B cell (primary cell): ENCODE measurements around the gene SLC25A26. TPM values are rescaled to one million over a fixed set of nuclear protein-coding genes. Genes with fewer than 3 reads are reported as not detected.

ENCODE experiments used
- ATAC-seq: fragments of 200-7000 bp; cut with Tn5 transposase; one replicate; pipeline ENCODE4 v1.10.0; 2021; ENCODE audit warnings: low read depth, mild to moderate bottlenecking, moderate number of reproducible peaks, moderate library complexity
- CTCF ChIA-PET: fragments of 350-600 bp; sonication (Branson Sonifier 250); formaldehyde crosslinking; loops from one replicate; lab custom pipeline; 2021; ENCODE audit warnings: antibody characterized with exemption, inconsistent platforms; lab: Charles Lee
- POLR2A ChIA-PET: fragments of 350-600 bp; sonication (Branson Sonifier 250); formaldehyde crosslinking; loops from one replicate; lab custom pipeline; 2021; ENCODE audit warnings: antibody characterized with exemption; lab: Charles Lee
- DNase-seq: peaks from one replicate; pipeline ENCODE4 v3.0.0; 2013
- H2AFZ ChIP-seq: 2 replicates; pipeline ENCODE4 v1.6.1; 2012; ENCODE audit warnings: mild to moderate bottlenecking, low read depth, low read length; ENCODE audit not compliant: insufficient read depth, poor library complexity, severe bottlenecking
- H3K27ac ChIP-seq, 2 donors: 1 replicate in 1 of 2; 2 replicates in 1 of 2; pipeline ENCODE4 v1.5.1; 2012 to 2013; ENCODE audit warnings: low read length in 2 of 2, mild to moderate bottlenecking in 2 of 2, moderate library complexity in 1 of 2
- H3K27me3 ChIP-seq, 4 experiments: fragments of 200-600 bp in 1 of 4; sonication (generic) in 1 of 4; replicated peaks in 1 of 4; 1 replicate in 2 of 4; 2 replicates in 2 of 4; pipeline versions ENCODE4 v1.6.1 to v1.7.0; 2013 to 2016; ENCODE audit warnings: low read length in 3 of 4, mild to moderate bottlenecking in 2 of 4, mixed read lengths in 1 of 4, moderate library complexity in 1 of 4; ENCODE audit not compliant: insufficient read depth in 4 of 4, control insufficient read depth in 3 of 4; ENCODE audit errors: control extremely low read depth in 1 of 4
- H3K36me3 ChIP-seq, 2 experiments: replicated peaks in 1 of 2; 1 replicate in 1 of 2; 2 replicates in 1 of 2; pipeline versions ENCODE4 v1.6.1 to v1.7.1; 2013; ENCODE audit warnings: low read length in 1 of 2; ENCODE audit not compliant: insufficient read depth in 2 of 2, control insufficient read depth in 1 of 2; ENCODE audit errors: control extremely low read depth in 1 of 2, extremely low read depth in 1 of 2
- H3K4me1 ChIP-seq, 2 donors: fragments of 200-600 bp in 1 of 2; sonication (generic) in 1 of 2; 1 replicate in 1 of 2; 2 replicates in 1 of 2; pipeline versions ENCODE4 v1.5.1 to v1.6.1; 2013 to 2017; ENCODE audit warnings: low read length in 2 of 2; ENCODE audit not compliant: control insufficient read depth in 2 of 2, insufficient read depth in 2 of 2
- H3K4me2 ChIP-seq: replicated peaks from 2 replicates; pipeline ENCODE3; 2012; ENCODE audit warnings: mild to moderate bottlenecking, low read depth, low read length; ENCODE audit not compliant: poor library complexity, severe bottlenecking
- H3K4me3 ChIP-seq, 5 experiments: fragments of 200-600 bp in 1 of 5; sonication (generic) in 1 of 5; 1 replicate in 3 of 5; 2 replicates in 2 of 5; pipeline versions ENCODE4 v1.5.1 to v1.7.0; 2011 to 2016; ENCODE audit warnings: low read length in 4 of 5, mild to moderate bottlenecking in 4 of 5, low read depth in 2 of 5, control low read depth in 1 of 5, moderate library complexity in 1 of 5; ENCODE audit not compliant: insufficient read depth in 1 of 5; ENCODE audit errors: control extremely low read depth in 1 of 5, extremely low read depth in 1 of 5
- H3K79me2 ChIP-seq: fragments of 200-600 bp; sonication (generic); one replicate; pipeline ENCODE4 v1.6.0; 2016; ENCODE audit warnings: low read length; ENCODE audit not compliant: control insufficient read depth, insufficient read depth
- H3K9ac ChIP-seq: fragments of 200-600 bp; sonication (generic); 2 replicates; pipeline ENCODE4 v1.6.1; 2017; ENCODE audit warnings: mild to moderate bottlenecking, low read length, moderate library complexity
- H3K9me3 ChIP-seq, 3 donors: one replicate each; pipeline versions ENCODE4 v1.6.1 to v1.7.1; 2013; ENCODE audit warnings: low read length in 2 of 3; ENCODE audit not compliant: control insufficient read depth in 2 of 3, insufficient read depth in 1 of 3; ENCODE audit errors: control extremely low read depth in 1 of 3
- H4K20me1 ChIP-seq: 2 replicates; pipeline ENCODE4 v1.6.0; 2012; ENCODE audit warnings: mild to moderate bottlenecking, low read length; ENCODE audit not compliant: insufficient read depth, control insufficient read depth, poor library complexity, severe bottlenecking
- H3K27ac Mint-ChIP-seq: one replicate; pipeline ENCODE4 v1.8.0; 2021; ENCODE audit warnings: mixed read lengths
- H3K27me3 Mint-ChIP-seq: one replicate; pipeline ENCODE4 v1.8.0; 2021; ENCODE audit warnings: mixed read lengths
- H3K4me1 Mint-ChIP-seq: one replicate; pipeline ENCODE4 v1.8.0; 2021; ENCODE audit warnings: mixed read lengths
- H3K4me3 Mint-ChIP-seq: one replicate; pipeline ENCODE4 v1.8.0; 2021; ENCODE audit warnings: mixed read lengths
- H3K9me3 Mint-ChIP-seq: one replicate; pipeline ENCODE4 v1.8.0; 2022; ENCODE audit warnings: mixed read lengths; ENCODE audit not compliant: insufficient read depth
- CTCF ChIP-seq: fragments of 200-600 bp; IDR thresholded peaks from one replicate; pipeline ENCODE4 v1.8.0; 2022; ENCODE audit warnings: antibody characterized with exemption, mild to moderate bottlenecking
- EZH2 ChIP-seq: IDR thresholded peaks from 2 replicates; pipeline ENCODE4 v1.6.1; 2012; ENCODE audit warnings: borderline replicate concordance, low read depth, mild to moderate bottlenecking, moderate library complexity, low read length; ENCODE audit not compliant: insufficient read depth, poor library complexity, severe bottlenecking
- WGBS: methylation state at CpG from one replicate; pipeline ENCODE4 v1.1.5; 2013; ENCODE audit warnings: missing lambda C conversion rate; ENCODE audit not compliant: insufficient coverage; 5-methylcytosine and 5-hydroxymethylcytosine counted together
- intact Hi-C: fragments of 100-400 bp; cut with micrococcal nuclease; formaldehyde crosslinking; loops from one replicate; pipeline ENCODE4 v1.10.0; 2022
- polyA plus RNA-seq: library from polyadenylated mRNA; depleted of rRNA; stranded (reverse); fragments of >200 nt; gene quantifications from 2 replicates; pipeline ENCODE4 v1.2.3, GENCODE V29; 2012
- total RNA-seq, 2 donors: library from RNA; stranded (reverse); fragments of 120-200 nt in 1 of 2; gene quantifications; 1 replicate in 1 of 2; 2 replicates in 1 of 2; pipeline versions ENCODE4 v1.2.3 to v1.2.4, GENCODE V29; 2013 to 2022

The SLC25A26 gene
- total and polyA plus RNA-seq, 2 donors (not counting 1 experiment from before 2014, with no cell fraction given) = 22.3 to 23.8 TPM

- intact Hi-C loops = no loop called here
- peaks cover 0 to 11% (median 4%) of the 10 kb centered on the region in 3 donors for H3K9me3 ChIP-seq
- Mint-ChIP-seq H3K27ac (no peak overlapping the region), H3K27me3 (no peaks in the 10 kb centered on the region), H3K4me3 (no peak overlapping the region), H3K4me1 (peaks cover 32% of the 10 kb centered on the region), H3K9me3 (no peaks in the 10 kb centered on the region)
- no peak for ATAC-seq
- H3K4me2 ChIP-seq = no peak overlapping the region
- H3K79me2 ChIP-seq = peaks cover 16% of the 10 kb centered on the region
- no peak overlapping the region for H3K4me3 ChIP-seq
- peaks cover 27 to 33% of the 10 kb centered on the region in 2 donors for H3K4me1 ChIP-seq
- no peak for DNase-seq
- no peaks in the 10 kb centered on the region for H3K27me3 ChIP-seq
- CTCF ChIA-PET = interaction anchor here (1.0 to 5.2 kb wide), 3 partner anchors 24 to 130 kb away, joined by 4 to 25 read pairs (median 4); no protein-coding TSS in a partner anchor
- 97% methylated on average over 19 of the region's 20 CpGs for WGBS
- POLR2A ChIA-PET = interaction anchor here (0.6 kb wide), 1 partner anchor 84 kb away, joined by 7 read pairs; no protein-coding TSS in a partner anchor
- TF ChIP-seq EZH2 (no peak), CTCF (no peak)
- no peak overlapping the region for H3K9ac ChIP-seq
- no peak overlapping the region for H3K27ac ChIP-seq
- no peak overlapping the region for H2AFZ ChIP-seq
- peaks cover 2 to 57% of the 10 kb centered on the region in 2 experiments for H3K36me3 ChIP-seq
- H4K20me1 ChIP-seq = no peaks in the 10 kb centered on the region
Measured at GRCh38 chr3:66383998-66384745, 163.4 kb downstream of the SLC25A26 start.

GRCh38 chr3:66385066-66385465, 164.3 kb downstream of the SLC25A26 start:
- DNase-seq (no peak), ATAC-seq (no peak)
- Mint-ChIP-seq H3K27me3 (no peaks in the 10 kb centered on the region), H3K4me1 (peaks cover 41% of the 10 kb centered on the region), H3K9me3 (no peaks in the 10 kb centered on the region), H3K27ac (no peak overlapping the region), H3K4me3 (no peak overlapping the region)
- ChIA-PET CTCF (interaction anchor here (1.6 to 5.2 kb wide), 2 partner anchors 10 to 23 kb away, joined by 3 to 25 read pairs; no protein-coding TSS in a partner anchor), POLR2A (no interaction called here)
- TF ChIP-seq EZH2 (no peak), CTCF (no peak)
- no peak overlapping the region for H3K4me2 ChIP-seq
- no peak overlapping the region for H3K9ac ChIP-seq
- peaks cover 32 to 42% of the 10 kb centered on the region in 2 donors for H3K4me1 ChIP-seq
- peaks cover 0 to 11% (median 4%) of the 10 kb centered on the region in 3 donors for H3K9me3 ChIP-seq
- no peaks in the 10 kb centered on the region for H3K27me3 ChIP-seq
- no peaks in the 10 kb centered on the region for H4K20me1 ChIP-seq
- H3K79me2 ChIP-seq = peaks cover 16% of the 10 kb centered on the region
- peaks cover 2 to 49% of the 10 kb centered on the region in 2 experiments for H3K36me3 ChIP-seq
- H3K27ac ChIP-seq = no peak overlapping the region
- H2AFZ ChIP-seq = no peak overlapping the region
- intact Hi-C loops = loop anchor here (5.0 kb wide), 1 partner anchor 98 kb away; no protein-coding TSS in a partner anchor
- no peak overlapping the region for H3K4me3 ChIP-seq
